ENCODE measurements around the gene CYP2J2.
"Not testable (repeated sequence)": the region's sequence is repeated elsewhere in the genome, so short reads cannot be mapped to it uniquely, and the experiment has no call there.

Gene CYP2J2

DNA sequence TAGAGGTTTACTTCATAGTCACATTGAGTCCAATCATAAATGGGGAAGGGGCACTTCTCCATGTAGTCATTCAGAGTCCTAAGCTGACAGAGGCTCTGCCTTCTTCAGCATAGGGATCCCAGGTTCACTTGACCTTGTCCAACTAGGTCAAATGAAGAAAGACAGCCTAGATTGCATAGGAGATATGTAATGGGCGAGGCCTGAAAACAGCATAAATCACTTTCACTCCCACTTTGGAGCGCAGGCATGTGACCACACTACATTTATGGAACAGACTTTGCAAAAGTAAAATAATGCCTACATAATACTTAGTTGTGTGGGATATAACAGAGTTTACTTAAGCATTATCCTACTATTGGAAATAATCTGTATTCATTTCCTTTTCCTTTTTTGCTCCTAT, 60.1 kb downstream of the CYP2J2 start:
- no peak for DNase-seq (ENCODE audit: low spot score)

DNA sequence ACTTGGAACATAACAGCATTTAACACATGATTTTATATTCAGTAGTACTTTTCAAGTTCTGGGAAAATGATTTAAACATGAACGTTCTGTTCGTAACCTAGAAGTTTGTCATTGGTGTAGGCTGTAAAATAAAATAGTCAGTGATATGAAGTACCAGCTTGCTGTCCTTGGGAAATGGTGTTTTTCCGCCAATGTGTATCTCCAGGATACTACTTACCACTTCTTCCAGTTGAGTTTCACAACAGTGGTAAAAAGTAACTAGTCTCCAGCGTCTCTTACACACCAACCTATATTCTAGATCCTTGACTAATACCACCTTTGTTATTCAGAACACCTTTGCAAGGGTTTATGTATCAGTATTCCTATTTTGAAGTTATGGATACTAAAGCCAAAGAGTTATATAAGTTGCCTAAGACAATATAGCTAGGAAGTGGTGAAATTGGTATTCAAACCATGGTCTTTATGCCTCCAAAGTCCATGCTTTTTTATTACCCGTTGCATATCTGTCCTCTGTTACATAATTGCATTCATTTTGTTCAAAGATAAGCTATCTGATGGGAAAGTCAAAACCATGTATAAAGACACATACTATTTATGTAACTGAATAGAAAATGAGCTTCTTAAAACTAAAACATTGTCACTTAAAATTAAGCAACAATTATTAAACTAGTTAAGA, 68.8 kb downstream of the CYP2J2 start:
- DNase-seq (ENCODE audit: low spot score) = no peak

DNA sequence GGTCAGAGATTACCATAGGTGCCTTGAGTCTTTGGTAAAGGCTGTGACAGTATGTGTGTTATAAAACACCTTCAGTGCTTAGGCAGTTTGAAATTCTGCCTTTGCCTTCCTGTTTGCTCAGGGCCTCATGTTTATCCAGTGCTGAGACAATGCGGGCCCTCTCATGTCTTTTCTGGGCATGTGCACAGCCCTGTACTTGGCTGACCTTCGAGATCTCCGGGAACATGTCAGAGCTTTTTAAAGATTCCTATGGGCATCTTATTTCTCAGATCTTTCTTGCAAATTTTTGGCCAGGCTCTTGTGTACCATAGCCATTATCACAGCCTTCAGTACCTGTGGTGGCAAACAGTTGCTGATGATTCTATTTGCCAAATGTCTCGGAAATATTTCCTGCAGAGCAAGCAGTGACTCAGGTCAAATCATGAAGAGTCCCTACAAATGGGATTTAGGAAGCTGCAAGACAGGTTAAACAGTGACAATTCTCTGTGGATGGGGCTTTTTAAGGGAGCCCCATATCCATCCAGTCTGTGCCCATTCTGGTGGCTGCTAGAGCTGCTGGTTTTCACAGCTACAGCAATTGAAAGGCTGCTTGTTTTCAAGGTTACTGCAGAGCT, 69.7 kb downstream of the CYP2J2 start:
- DNase-seq (ENCODE audit: low spot score) = no peak

DNA sequence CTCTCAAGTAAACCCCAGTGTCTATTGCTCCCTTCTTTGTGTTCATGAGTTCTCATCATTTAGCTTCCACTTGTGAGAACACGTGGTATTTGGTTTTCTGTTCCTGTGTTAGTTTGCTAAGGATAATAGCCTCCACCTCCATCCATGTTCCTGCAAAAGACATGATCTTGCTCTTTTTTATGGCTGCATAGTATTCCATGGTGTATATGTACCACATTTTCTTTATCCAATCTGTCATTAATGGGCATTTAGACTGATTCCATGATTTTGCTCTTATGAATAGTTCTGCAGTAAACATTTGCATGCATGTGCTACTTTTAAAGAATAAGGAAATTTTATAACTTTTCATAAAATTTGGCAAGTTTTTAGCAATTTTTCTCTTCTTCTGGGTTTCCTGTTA, 71.3 kb downstream of the CYP2J2 start:
- not testable (repeated sequence) for DNase-seq (ENCODE audit: low spot score)

DNA sequence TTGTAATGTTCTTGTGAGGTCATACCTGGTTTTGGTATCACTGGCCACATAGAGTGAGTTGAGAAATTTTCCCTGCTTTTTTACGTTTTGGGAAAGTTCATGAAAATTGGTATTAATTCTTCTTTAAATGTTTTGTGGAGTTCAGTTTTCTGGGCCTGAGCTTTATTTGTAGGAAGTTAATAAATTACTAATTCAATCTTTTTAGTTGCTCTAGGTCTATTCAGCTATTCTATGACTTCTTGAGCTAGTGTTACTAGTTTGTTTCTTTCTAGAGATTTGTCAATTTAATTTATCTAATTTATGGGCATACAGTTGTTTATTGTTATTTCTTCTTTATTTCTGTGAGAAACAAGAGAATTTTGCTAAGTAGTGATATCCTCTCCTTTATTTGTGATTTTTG, 74.5 kb downstream of the CYP2J2 start:
- DNase-seq (ENCODE audit: low spot score) = no peak

DNA sequence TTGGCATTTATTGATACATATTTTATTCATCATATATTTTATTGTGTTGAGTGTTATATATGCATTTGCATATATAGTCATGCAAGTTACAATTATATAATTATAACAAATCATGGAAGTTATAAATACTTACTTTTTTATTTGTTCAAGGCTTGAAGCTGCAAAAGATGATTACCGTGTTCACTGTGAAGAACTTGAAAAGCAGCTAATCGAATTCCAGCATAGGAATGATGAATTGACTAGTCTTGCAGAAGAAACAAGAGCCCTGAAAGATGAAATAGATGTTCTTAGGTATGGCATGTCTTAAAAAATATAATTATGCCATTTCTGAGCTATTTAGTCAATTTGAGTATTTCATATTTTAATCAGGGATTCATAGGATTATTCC, 79.7 kb downstream of the CYP2J2 start:
- DNase-seq (ENCODE audit: low spot score) = no peak

DNA sequence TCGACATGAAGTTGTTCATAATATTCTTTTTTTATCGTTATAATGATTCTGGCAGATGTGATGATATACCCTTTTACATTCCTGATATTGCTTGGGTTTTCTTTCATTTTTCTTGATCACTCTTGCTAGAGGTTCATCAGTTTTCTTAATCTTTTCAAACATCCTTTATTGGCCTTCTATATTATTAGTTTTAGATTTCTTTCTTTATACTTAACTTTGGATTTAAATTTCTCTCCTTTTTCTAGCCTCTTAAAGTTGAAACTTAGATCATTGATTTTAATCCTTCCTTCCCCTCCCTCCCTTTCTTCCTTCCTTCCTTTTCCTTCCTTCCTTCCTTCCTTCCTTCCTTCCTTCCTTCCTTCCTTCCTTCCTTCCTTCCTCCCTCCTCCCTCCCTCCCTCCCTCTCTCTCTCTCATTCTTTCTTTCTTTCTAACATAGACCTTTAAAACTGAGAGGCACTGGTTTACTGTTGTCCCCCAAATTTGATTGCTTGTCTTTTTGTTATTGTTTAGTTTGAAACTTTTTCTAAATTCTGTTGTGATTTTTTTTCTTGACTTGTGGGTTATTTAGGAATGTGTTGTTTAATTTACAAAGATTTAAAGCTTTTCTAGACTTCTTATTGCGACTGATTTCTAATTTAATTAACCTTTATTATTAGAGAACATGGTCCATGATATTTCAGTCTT, 80.2 kb downstream of the CYP2J2 start:
- DNase-seq (ENCODE audit: low spot score) = no peak

DNA sequence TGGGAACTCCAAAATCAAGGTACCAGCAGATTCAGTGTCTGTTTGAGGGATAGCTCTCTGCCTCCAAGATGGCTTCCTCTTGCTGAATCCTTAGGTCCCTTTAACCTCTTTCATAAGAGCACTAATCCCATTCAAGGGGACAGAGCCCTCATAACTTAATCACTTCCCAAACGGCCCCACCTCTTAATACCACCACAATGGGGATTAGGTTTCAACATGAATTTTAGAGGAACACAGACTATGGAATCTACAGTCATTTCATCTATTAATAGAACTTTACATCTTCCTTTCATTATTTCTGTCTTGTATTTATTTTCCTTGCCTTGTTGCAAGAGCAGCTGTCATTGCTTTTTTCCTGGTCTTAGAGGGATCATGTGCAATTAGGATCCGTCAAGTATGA, 81.5 kb downstream of the CYP2J2 start:
- no peak for DNase-seq (ENCODE audit: low spot score)
